CD4-positive, alpha-beta memory T cell (primary cell): ENCODE data around the gene CTSE. TPM values are rescaled to one million over a fixed set of nuclear protein-coding genes. Genes with fewer than 3 reads are reported as not detected.

Experiments used
- CTCF ChIA-PET: fragments of 350-600 bp; sonication (Branson Sonifier 250); formaldehyde crosslinking; loops from one replicate; lab custom pipeline; 2021; ENCODE audit warnings: inconsistent platforms; ENCODE audit not compliant: partially characterized antibody; lab: Charles Lee
- POLR2A ChIA-PET: fragments of 350-600 bp; sonication (Branson Sonifier 250); formaldehyde crosslinking; loops from one replicate; lab custom pipeline; 2021; ENCODE audit not compliant: partially characterized antibody; lab: Charles Lee
- DNase-seq, 5 donors: peaks; one replicate each; pipeline versions ENCODE4 v3.0.0 to v3.0.0-alpha.2; 2020 to 2022; ENCODE audit warnings: mixed read lengths in 1 of 5
- H3K27ac ChIP-seq: one replicate; pipeline ENCODE4 v1.7.0; 2013; ENCODE audit warnings: low read depth, low read length
- H3K27me3 ChIP-seq: 2 replicates; pipeline ENCODE4 v1.7.0; 2013; ENCODE audit warnings: mild to moderate bottlenecking, low read length, moderate library complexity; ENCODE audit not compliant: insufficient read depth
- H3K36me3 ChIP-seq: 2 replicates; pipeline ENCODE4 v1.7.0; 2013; ENCODE audit warnings: mild to moderate bottlenecking, low read length, moderate library complexity; ENCODE audit not compliant: insufficient read depth
- H3K4me1 ChIP-seq: 2 replicates; pipeline ENCODE4 v1.7.0; 2013; ENCODE audit warnings: mild to moderate bottlenecking, low read length, moderate library complexity; ENCODE audit not compliant: insufficient read depth
- H3K4me3 ChIP-seq, 2 donors: one replicate each; pipeline ENCODE4 v1.7.0; 2013; ENCODE audit warnings: low read length in 2 of 2, mild to moderate bottlenecking in 1 of 2
- H3K9me3 ChIP-seq, 2 donors: one replicate each; pipeline ENCODE4 v1.7.0; 2013; ENCODE audit warnings: low read length in 2 of 2, control low read depth in 1 of 2; ENCODE audit not compliant: control insufficient read depth in 1 of 2
- H3K27ac Mint-ChIP-seq, 7 donors: one replicate each; pipeline ENCODE4 v1.8.0; 2020 to 2021; ENCODE audit warnings: mixed read lengths in 7 of 7, mild to moderate bottlenecking in 6 of 7, inconsistent platforms in 3 of 7, moderate library complexity in 3 of 7
- H3K27me3 Mint-ChIP-seq, 2 donors: one replicate each; pipeline ENCODE4 v1.8.0; 2020 to 2021; ENCODE audit warnings: mixed read lengths in 2 of 2
- H3K36me3 Mint-ChIP-seq, 2 donors: one replicate each; pipeline ENCODE4 v1.8.0; 2020 to 2021; ENCODE audit warnings: mixed read lengths in 2 of 2, inconsistent platforms in 1 of 2, mild to moderate bottlenecking in 1 of 2
- H3K4me1 Mint-ChIP-seq, 4 donors: one replicate each; pipeline ENCODE4 v1.8.0; 2020 to 2021; ENCODE audit warnings: mixed read lengths in 4 of 4, mild to moderate bottlenecking in 1 of 4
- H3K4me3 Mint-ChIP-seq, 8 donors: one replicate each; pipeline ENCODE4 v1.8.0; 2020 to 2021; ENCODE audit warnings: mixed read lengths in 8 of 8, mild to moderate bottlenecking in 7 of 8, moderate library complexity in 6 of 8, inconsistent platforms in 3 of 8
- H3K9me3 Mint-ChIP-seq, 8 donors: one replicate each; pipeline ENCODE4 v1.8.0; 2020 to 2021; ENCODE audit warnings: mixed read lengths in 8 of 8, mild to moderate bottlenecking in 5 of 8, inconsistent platforms in 3 of 8, moderate library complexity in 1 of 8
- intact Hi-C: fragments of 100-400 bp; cut with micrococcal nuclease; formaldehyde crosslinking; loops from one replicate; pipeline ENCODE4 v1.15.1; 2023
- polyA plus RNA-seq, 2 donors: library from polyadenylated mRNA; unstranded; fragments of 300-500 nt; fragmentation: Illumina TruSeq; gene quantifications; one replicate each; pipeline ENCODE4 v1.2.3, GENCODE V29; 2021
- total RNA-seq, 2 experiments: library from RNA; stranded (reverse); gene quantifications; one replicate each; pipeline ENCODE4 v1.2.3, GENCODE V29; 2021

The CTSE gene
- total and polyA plus RNA-seq, 4 experiments from 2014 or later, result not detected

GRCh38 chr1:205981257-205981656, 42.4 kb downstream of the CTSE start:
- Mint-ChIP-seq H3K27me3 (peaks cover 2 to 4% of the 10 kb centered on the region in 2 donors), H3K27ac (peak overlapping the region in 2 of 7 donors; percentile 17 to 62), H3K4me3 (no peak overlapping the region), H3K36me3 (no peaks in the 10 kb centered on the region), H3K9me3 (peaks cover 0 to 7% (median 0%) of the 10 kb centered on the region in 8 donors), H3K4me1 (no peaks in the 10 kb centered on the region)
- intact Hi-C loops, result no loop called here
- POLR2A ChIA-PET, result no interaction called here
- H3K4me3 ChIP-seq, result no peak overlapping the region
- H3K36me3 ChIP-seq, result no peaks in the 10 kb centered on the region
- H3K27ac ChIP-seq, result no peak overlapping the region
- no peaks in the 10 kb centered on the region for H3K27me3 ChIP-seq
- no peaks in the 10 kb centered on the region for H3K4me1 ChIP-seq
- no peaks in the 10 kb centered on the region for H3K9me3 ChIP-seq
- CTCF ChIA-PET, result interaction anchor here (0.9 to 7.7 kb wide), 4 partner anchors 9 to 322 kb away, joined by 3 to 268 read pairs (median 57); no protein-coding TSS in a partner anchor
- DNase-seq, result no peak

GRCh38 chr1:205980237-205980870, 43.3 kb downstream of the CTSE start:
- POLR2A ChIA-PET, result no interaction called here
- Mint-ChIP-seq H3K36me3 (no peaks in the 10 kb centered on the region), H3K4me1 (no peaks in the 10 kb centered on the region), H3K27ac (no peak overlapping the region), H3K4me3 (no peak overlapping the region), H3K9me3 (peaks cover 0 to 7% (median 0%) of the 10 kb centered on the region in 8 donors), H3K27me3 (peaks cover 2 to 4% of the 10 kb centered on the region in 2 donors)
- Histone ChIP-seq H3K4me3 (no peak overlapping the region), H3K27me3 (no peaks in the 10 kb centered on the region), H3K4me1 (no peaks in the 10 kb centered on the region), H3K27ac (no peak overlapping the region), H3K9me3 (no peaks in the 10 kb centered on the region), H3K36me3 (no peaks in the 10 kb centered on the region)
- CTCF ChIA-PET, result interaction anchor here (0.9 to 7.7 kb wide), 6 partner anchors 8 to 321 kb away, joined by 3 to 268 read pairs (median 3); no protein-coding TSS in a partner anchor
- intact Hi-C loops, result no loop called here
- no peak for DNase-seq

GRCh38 chr1:205979301-205979700, 44.4 kb downstream of the CTSE start:
- CTCF ChIA-PET, result interaction anchor here (1.0 to 7.7 kb wide), 6 partner anchors 11 to 320 kb away, joined by 3 to 268 read pairs (median 13); no protein-coding TSS in a partner anchor
- Mint-ChIP-seq H3K4me3 (no peak overlapping the region), H3K27ac (peak overlapping the region in 1 of 7 donors; percentile 47), H3K4me1 (peaks cover 0 to 1% (median under 1%) of the 10 kb centered on the region in 4 donors), H3K36me3 (no peaks in the 10 kb centered on the region), H3K27me3 (peaks cover 4% of the 10 kb centered on the region in 2 donors), H3K9me3 (peaks cover 0 to 7% (median 0%) of the 10 kb centered on the region in 8 donors)
- H3K27me3 ChIP-seq, result no peaks in the 10 kb centered on the region
- no peak for DNase-seq
- H3K4me3 ChIP-seq, result no peak overlapping the region
- no peak overlapping the region for H3K27ac ChIP-seq
- POLR2A ChIA-PET, result no interaction called here
- H3K9me3 ChIP-seq, result no peaks in the 10 kb centered on the region
- intact Hi-C loops, result loop anchor here (5.0 kb wide), 1 partner anchor 267 kb away; no protein-coding TSS in a partner anchor
- no peaks in the 10 kb centered on the region for H3K4me1 ChIP-seq
- H3K36me3 ChIP-seq, result no peaks in the 10 kb centered on the region

- no peaks in the 10 kb centered on the region for H3K4me1 ChIP-seq
- no peak for DNase-seq
- H3K4me1 Mint-ChIP-seq, result peaks cover 0 to 3% (median under 1%) of the 10 kb centered on the region in 4 donors
- H3K27me3 Mint-ChIP-seq, result peaks cover 4 to 5% of the 10 kb centered on the region in 2 donors
- no peak overlapping the region for H3K4me3 Mint-ChIP-seq
- no peaks in the 10 kb centered on the region for H3K9me3 ChIP-seq
- H3K27ac Mint-ChIP-seq, result no peak overlapping the region
- ChIA-PET CTCF (interaction anchor here (1.8 to 7.7 kb wide), 9 partner anchors 8 to 323 kb away, joined by 8 to 268 read pairs (median 23); no protein-coding TSS in a partner anchor), POLR2A (no interaction called here)
- H3K4me3 ChIP-seq, result no peak overlapping the region
- intact Hi-C loops, result loop anchor here (5.0 kb wide), 1 partner anchor 266 kb away; no protein-coding TSS in a partner anchor
- no peaks in the 10 kb centered on the region for H3K27me3 ChIP-seq
- no peaks in the 10 kb centered on the region for H3K36me3 Mint-ChIP-seq
- H3K36me3 ChIP-seq, result no peaks in the 10 kb centered on the region
- H3K27ac ChIP-seq, result no peak overlapping the region
- H3K9me3 Mint-ChIP-seq, result peaks cover 0 to 7% (median 0%) of the 10 kb centered on the region in 8 donors
Measured at GRCh38 chr1:205978676-205979075, 45.0 kb downstream of the CTSE start.

DNA sequence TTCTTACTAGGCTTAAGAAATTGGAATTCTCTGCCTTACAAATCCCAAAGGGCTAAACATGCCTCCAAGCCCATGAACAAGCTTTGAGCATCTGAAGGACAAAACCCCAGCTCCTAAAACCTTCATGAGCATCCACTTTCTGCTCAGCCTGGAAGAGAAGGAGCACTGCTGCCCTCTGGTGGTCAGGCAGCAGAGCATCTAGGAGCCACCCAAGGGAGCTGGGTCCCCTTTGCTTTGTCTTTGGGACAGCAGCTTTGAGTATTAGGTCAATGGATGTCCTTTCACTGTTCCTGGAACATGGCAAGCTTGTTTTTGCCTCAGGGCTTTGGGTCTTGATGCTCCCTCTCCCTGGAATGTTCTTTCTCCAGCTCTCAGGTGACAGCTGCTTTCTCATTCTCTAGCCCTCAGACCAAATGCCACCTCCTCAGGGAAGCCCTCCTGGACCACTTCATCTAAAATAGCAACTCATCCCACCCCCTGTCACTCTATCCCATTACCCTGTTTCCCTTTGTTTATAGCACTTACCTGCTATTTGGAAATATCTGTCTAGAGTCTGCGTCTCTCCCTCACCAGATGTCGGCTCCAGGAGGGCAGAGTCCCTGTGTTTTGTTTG, 46.2 kb downstream of the CTSE start:
- no peak overlapping the region for H3K4me3 ChIP-seq
- Mint-ChIP-seq H3K9me3 (peaks cover 0 to 7% (median 0%) of the 10 kb centered on the region in 8 donors), H3K4me3 (no peak overlapping the region), H3K36me3 (no peaks in the 10 kb centered on the region), H3K4me1 (peaks cover 0 to 6% (median under 1%) of the 10 kb centered on the region in 4 donors), H3K27ac (peak overlapping the region in 1 of 7 donors; percentile 5), H3K27me3 (peaks cover 4 to 7% of the 10 kb centered on the region in 2 donors)
- ChIA-PET POLR2A (interaction anchor here (1.5 kb wide), 1 partner anchor 185 kb away, joined by 10 read pairs; no protein-coding TSS in a partner anchor), CTCF (interaction anchor here (0.6 to 7.7 kb wide), 65 partner anchors 9 to 1471 kb away, joined by 3 to 268 read pairs (median 4); partner anchors contain the start of genes PM20D1, RAB29 and SLC41A1)
- peak; percentile 63 to 70 (median 69) for DNase-seq
- no peak overlapping the region for H3K27ac ChIP-seq
- no peaks in the 10 kb centered on the region for H3K4me1 ChIP-seq
- intact Hi-C loops, result loop anchor here (1.0 to 5.0 kb wide), 4 partner anchors 58 to 449 kb away; no protein-coding TSS in a partner anchor
- H3K36me3 ChIP-seq, result no peaks in the 10 kb centered on the region
- no peaks in the 10 kb centered on the region for H3K27me3 ChIP-seq
- H3K9me3 ChIP-seq, result no peaks in the 10 kb centered on the region

DNA sequence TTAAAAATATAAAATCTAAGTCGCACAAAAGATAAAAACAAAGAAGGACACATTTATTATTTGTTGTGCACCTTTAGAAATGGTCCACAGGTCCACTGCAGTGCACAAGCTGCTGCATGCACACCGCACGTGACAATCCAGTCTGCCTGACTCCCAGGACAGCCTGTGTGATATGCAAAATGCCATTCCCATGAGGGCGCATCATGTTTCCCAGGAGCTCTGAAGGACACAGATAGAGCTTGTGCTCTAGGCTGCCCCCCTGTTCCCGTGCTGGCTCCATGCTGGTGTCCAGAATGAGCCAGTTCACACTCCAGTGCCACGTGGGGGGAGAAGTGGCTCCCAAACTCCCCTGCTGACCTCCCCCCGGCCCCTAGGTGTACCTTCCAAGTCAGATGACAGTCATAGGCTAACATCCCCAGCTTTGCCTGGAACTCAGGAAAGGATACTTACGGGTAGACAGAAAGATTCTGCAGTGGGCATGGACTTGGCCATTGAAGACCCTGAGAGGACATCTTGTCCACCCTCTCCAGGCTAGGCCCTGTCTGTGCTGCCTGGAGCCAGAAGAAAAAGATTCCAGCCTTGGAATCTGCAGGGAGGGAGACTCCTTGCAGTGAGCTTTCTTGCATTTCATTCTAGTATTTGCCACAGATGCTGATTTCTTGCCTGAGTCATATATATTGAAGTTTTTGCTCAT, 46.8 kb downstream of the CTSE start:
- no peak overlapping the region for H3K4me3 ChIP-seq
- no peak overlapping the region for H3K27ac Mint-ChIP-seq
- intact Hi-C loops, result loop anchor here (1.0 to 5.0 kb wide), 4 partner anchors 58 to 448 kb away; no protein-coding TSS in a partner anchor

More for the DNA sequence above, 46.8 kb downstream of the CTSE start:
- no peaks in the 10 kb centered on the region for H3K36me3 ChIP-seq
- no peak overlapping the region for H3K27ac ChIP-seq
- no peaks in the 10 kb centered on the region for H3K27me3 ChIP-seq
- H3K9me3 Mint-ChIP-seq, result peaks cover 0 to 1% (median 0%) of the 10 kb centered on the region in 8 donors
- no peaks in the 10 kb centered on the region for H3K9me3 ChIP-seq
- no peaks in the 10 kb centered on the region for H3K4me1 ChIP-seq
- H3K4me1 Mint-ChIP-seq, result peaks cover 0 to 6% (median under 1%) of the 10 kb centered on the region in 4 donors
- ChIA-PET CTCF (interaction anchor here (0.6 to 7.7 kb wide), 62 partner anchors 8 to 1471 kb away, joined by 3 to 268 read pairs (median 4); partner anchors contain the start of genes PM20D1, RAB29 and SLC41A1), POLR2A (interaction anchor here (1.5 kb wide), 1 partner anchor 185 kb away, joined by 10 read pairs; no protein-coding TSS in a partner anchor)
- peaks cover 4 to 7% of the 10 kb centered on the region in 2 donors for H3K27me3 Mint-ChIP-seq
- H3K36me3 Mint-ChIP-seq, result no peaks in the 10 kb centered on the region
- no peak for DNase-seq
- no peak overlapping the region for H3K4me3 Mint-ChIP-seq
